Stimulated activated CD8-positive, alpha-beta memory T cell treated with anti-CD3 and anti-CD28 coated beads, Interleukin-12 subunit alpha, Interleukin-12 subunit beta, amount 100 ng/mL, for 1 hour (primary cell): ENCODE measurements around the gene HOXD9.

Source experiments
- DNase-seq: peaks from one replicate; pipeline ENCODE4 v3.0.0-alpha.2; 2020; ENCODE audit warnings: low read depth

The HOXD9 gene

GRCh38 chr2:176110415-176111308 lies 11.9 kb upstream of the HOXD9 start:
- no peak for DNase-seq

GRCh38 chr2:176111309-176111663 lies 11.2 kb upstream of the HOXD9 start:
- no peak for DNase-seq

- DNase-seq = no peak
Observed at GRCh38 chr2:176111846-176112374, 10.6 kb upstream of the HOXD9 start.

DNA sequence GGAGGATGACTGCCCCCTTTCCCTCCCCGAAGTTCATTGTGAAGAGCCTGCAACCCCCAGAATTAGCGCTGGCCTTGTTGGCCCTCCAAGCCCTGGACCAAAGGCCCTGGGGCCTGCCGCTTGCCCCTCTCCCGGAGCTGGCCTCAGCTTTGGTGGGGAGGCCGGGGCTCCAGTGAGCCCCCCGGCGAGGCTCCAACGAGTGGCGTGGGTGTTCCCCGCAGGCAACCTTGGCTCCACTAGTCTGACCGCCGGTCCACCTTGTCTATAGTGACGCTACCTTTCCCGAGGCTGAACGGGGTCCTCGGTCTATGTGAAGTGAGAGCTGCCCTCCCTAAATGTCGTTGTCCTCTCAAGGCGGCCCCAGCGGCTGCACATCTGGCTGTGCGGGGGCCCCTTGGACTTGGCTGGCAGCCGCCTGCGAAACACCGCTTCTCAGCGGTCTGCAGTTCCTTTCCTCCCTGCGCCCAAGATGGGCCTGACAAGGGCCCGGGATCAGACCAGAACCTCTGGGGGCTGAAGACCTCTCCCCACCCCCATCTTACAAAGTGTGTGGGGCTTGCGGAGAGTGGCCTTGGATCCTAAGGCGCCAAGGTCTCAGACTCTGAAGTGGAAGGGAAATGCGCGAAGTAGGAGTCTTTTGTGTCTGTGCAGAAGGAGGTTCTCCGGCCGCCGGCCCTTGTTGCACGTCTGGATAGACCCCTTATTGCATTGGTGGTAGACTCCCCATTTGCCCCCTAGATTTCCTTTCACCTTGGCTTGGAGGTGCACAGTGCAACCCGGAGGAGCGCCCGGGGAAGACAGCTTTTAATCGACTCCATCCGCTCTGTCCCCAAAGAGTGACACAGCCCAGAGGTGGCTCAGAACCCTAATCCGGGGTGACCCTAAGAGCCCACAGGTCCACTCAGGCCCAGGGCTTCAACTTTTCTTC lies 9.9 kb upstream of the HOXD9 start:
- DNase-seq = no peak

GRCh38 chr2:176114120-176114929 lies 8.2 kb upstream of the HOXD9 start:
- DNase-seq = no peak

- no peak for DNase-seq
Observed at GRCh38 chr2:176114930-176115625, 7.4 kb upstream of the HOXD9 start.

DNA sequence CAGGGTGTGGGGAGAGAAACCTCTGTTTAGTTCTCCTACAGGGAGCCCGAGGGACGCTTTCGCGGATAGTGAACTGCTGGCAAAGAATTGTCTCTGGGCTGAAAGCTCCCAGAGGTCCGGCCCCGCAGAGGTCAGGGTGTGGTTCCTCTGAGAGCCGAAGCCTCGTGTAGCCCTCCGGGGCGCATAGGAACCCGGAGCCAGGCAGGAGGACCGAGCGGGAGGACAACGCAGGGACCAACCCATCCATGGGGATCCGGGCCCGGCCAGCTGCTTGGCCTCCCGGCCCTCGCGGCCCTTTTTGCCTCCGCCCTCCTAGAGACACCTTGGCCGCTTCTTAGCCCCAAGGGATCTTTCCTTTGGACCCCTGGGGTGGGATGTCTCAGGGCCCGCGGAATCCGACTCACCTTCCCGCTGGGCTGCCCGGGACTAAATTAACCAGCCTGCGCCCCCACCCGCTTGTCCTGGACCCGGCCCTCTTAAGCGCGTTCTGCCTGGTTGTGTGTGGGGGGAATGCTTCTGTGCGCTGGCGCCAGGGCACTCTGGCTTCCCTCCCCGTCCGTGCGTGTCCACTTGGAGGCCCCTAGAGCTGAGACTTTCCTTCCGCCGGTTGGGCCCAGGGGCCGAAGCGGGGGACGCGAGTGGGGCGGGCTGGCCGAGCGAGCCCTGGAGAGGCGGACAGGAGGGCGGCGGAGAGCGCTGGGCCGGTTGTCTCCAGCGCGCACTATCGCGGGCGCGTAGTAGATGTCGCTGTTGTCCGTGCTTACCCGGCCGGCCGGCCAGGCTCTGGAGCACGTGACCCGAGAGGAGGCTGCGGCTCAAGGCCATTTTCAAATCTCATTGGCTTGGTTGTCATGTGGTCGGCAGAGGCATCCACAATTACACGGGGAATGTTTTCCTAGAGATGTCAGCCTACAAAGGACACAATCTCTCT lies 6.4 kb upstream of the HOXD9 start, which contains the start of gene HOXD10:
HOXD10 (plus strand) TSS at position 896 of the 931 bp plus-strand sequence. CDS start 56 bp downstream, outside the sequence.
- no peak for DNase-seq

DNA sequence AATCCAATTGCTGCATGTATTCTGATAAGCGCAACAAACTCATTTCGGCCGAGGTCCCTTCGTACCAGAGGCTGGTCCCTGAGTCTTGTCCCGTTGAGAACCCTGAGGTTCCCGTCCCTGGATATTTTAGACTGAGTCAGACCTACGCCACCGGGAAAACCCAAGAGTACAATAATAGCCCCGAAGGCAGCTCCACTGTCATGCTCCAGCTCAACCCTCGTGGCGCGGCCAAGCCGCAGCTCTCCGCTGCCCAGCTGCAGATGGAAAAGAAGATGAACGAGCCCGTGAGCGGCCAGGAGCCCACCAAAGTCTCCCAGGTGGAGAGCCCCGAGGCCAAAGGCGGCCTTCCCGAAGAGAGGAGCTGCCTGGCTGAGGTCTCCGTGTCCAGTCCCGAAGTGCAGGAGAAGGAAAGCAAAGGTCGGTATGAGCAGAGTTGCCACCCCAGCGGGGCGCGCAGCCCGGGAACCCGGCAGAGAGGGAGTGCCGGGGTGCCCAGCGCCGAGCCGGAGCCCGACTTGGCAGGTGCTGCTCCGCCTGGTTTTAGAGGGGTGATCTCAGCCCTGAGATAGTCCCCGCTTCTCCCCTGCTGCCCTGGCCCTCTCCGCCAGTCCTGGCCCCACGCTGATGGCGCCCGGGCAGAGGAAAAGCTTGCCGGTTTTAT lies 5.2 kb upstream of the HOXD9 start:
- DNase-seq = no peak

- no peak for DNase-seq
Observed at GRCh38 chr2:176117823-176118371, 4.6 kb upstream of the HOXD9 start.

- DNase-seq = no peak
Observed at GRCh38 chr2:176118601-176119339, 3.7 kb upstream of the HOXD9 start.

DNA sequence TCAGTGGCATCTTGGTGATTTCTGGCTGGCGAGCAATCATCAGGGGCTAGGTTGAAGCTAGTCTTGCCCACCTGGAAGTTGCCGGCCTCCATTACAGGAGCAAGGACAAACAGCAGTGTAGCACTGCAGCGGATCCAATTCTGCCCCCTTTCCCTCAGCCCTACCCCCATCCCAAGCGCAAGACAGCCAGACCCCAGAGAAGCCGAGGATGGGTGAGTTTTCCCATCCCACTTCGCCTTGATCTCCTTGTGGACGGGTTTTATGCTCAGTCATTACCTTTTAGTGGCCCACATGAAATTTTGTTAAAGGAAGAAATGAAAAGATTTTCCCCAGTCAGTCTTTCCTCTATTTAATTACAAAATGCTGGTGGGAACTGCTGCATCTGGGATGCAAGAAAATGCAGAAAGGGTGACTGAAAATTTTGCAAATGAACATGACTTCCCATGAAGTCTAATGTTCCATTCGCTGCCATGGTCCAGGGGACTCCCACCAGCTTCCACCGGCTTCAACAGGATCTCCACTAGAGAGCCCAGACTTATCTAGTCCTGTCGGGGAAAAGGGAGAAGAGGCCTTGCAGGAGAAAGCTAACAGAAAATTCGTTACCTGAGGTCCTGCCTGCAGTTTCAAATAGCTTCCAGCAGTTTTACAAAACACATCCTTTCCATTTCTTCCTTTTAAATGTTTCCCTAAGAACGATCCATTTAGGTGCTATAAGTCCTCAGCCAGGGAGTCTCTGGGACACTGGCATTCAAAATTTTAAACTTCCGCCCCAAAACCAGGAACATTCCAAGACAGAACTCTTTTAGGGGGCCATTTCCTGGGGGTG lies 1.9 kb upstream of the HOXD9 start:
- no peak for DNase-seq

DNA sequence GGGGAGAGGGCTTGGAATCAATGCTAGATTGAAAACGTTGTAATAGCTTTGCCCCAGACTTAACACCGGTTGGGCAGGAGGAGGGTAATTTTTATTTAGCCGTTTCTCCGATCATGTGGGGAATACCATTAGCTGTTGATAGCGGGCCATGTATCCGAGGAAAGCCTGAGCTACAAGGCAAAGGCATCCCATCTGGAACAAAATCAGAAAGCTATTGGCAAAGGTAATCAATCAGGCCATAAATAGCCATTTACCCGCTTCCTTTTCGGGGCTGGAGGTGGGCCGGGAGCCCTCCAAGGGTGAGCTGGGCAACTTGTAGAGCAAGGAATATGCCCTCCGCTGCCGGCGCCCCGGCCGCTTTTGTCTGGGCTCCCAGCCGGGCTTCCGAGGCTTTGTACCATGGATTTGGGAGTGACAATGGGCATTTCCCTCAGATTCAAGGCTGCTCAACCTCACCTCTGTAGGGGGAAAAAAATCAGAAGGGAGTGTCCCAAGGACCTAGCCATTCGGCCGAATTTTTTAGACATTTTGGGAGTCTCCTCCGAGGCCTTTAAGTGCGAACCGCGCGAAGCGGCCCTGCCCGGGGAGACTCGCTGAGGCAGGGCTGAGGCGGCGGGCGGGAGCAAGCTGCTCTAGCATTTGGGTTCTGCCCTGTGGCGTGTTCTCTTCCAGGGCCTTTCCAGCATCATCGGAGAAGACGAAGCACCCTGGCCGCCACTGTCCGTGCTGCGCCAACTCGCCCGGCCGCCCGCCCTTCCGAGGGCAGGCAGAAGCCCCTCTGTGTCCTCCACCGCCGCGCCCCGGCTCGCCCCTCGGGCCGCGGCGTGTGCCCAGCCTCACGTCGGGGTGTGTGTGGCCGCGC lies 1.1 kb upstream of the HOXD9 start:
- no peak for DNase-seq

DNA sequence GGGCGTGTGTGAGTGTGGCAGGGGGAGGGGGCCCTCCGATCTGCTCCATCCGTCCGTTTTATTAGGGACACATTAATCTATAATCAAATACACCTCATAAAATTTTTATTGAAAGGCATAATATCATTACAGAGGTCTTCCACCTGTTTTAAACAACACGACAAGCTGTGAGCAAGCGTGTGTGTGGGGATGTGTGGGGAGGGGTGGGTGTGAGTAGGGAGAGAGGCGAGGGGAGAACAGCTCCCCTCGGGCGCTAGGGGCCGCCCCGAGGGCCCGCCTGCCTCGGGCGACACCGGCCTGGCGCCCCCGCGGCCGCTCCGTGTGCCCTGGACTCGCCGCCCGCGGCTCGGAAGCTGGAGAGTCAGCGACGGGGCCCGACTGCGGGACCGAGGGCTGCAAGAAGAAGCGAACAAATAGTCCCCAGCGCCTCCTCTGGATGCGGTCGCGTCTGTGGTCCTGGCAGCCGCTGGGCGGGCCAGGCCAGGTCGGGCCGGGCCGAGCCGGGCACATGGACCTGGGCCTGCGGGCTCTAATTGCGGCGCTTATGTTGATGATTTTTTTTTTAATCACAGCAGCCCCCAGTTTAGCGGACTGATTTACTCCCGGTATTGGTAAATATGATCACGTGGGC lies 352 bp upstream of the HOXD9 start:
- DNase-seq = no peak

DNA sequence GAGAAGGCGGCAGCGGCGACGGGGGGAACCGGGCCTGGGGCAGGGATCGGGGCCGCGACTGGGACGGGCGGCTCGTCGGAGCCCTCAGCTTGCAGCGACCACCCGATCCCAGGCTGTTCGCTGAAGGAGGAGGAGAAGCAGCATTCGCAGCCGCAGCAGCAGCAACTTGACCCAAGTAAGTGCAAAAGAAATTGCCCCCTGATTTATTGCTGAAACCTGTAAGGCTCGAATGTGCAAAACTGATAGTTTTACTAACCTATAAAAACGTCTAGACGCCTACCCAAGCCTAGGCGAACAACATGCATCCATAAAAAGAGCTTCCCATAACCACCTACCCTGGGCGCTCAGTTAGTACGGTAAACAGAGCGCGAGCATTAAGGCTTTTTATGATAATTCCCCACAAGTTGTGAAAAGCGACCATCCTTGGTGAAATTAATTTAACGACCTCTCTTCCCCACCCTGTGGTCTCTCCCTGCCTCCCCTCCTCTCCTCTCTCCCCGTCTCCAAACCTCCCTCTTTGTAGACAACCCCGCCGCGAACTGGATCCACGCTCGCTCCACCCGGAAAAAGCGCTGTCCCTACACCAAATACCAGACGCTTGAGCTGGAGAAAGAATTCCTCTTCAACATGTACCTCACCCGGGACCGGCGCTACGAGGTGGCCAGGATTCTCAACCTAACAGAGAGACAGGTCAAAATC lies 1.0 kb downstream of the HOXD9 start:
- DNase-seq = no peak
